Colonic mucosa (tissue), 4 donors: ENCODE results near the gene RTCB. TPM values are rescaled to one million over a fixed set of nuclear protein-coding genes. Genes with fewer than 3 reads are reported as not detected.
A peak's percentile ranks its signal among the peaks of the same experiment; 100 is the strongest.

Experiments used
- DNase-seq: peaks from one replicate; pipeline ENCODE4 v3.0.0-alpha.2; 2020
- H3K27ac ChIP-seq: fragments of 200-600 bp; one replicate; pipeline ENCODE4 v1.8.0; 2021
- H3K27me3 ChIP-seq: fragments of 200-600 bp; one replicate; pipeline ENCODE4 v1.8.0; 2021
- H3K36me3 ChIP-seq: fragments of 200-600 bp; one replicate; pipeline ENCODE4 v1.8.0; 2021
- H3K4me1 ChIP-seq: fragments of 200-600 bp; one replicate; pipeline ENCODE4 v1.8.0; 2021; ENCODE audit warnings: mild to moderate bottlenecking
- H3K4me3 ChIP-seq: fragments of 200-600 bp; one replicate; pipeline ENCODE4 v1.8.0; 2021
- H3K9ac ChIP-seq, 2 donors: one replicate each; pipeline ENCODE4 v1.7.0; 2013; ENCODE audit warnings: control low read depth in 2 of 2, low read depth in 2 of 2, low read length in 2 of 2
- H3K9me3 ChIP-seq: fragments of 200-600 bp; one replicate; pipeline ENCODE4 v1.8.0; 2021
- intact Hi-C: fragments of 100-400 bp; cut with DNase I; formaldehyde crosslinking; loops from one replicate; pipeline ENCODE4 v1.14.1; 2022
- total RNA-seq, 2 donors: library from RNA; stranded (reverse); fragmentation: NEBNext Ultra II Directional in 1 of 2; extraction: Animal tissue kit (Norgen Biotek cat#: 25700) in 1 of 2; gene quantifications; one replicate each; pipeline ENCODE4 v1.2.1, GENCODE V29; 2021
- TF ChIP-seq, protein P1 (sequence below): fragments of 200-600 bp; IDR thresholded peaks from one replicate; pipeline ENCODE4 v1.8.0; 2022; ENCODE audit warnings: antibody characterized with exemption, mild to moderate bottlenecking
- donor health status: healthy.
- donor health status: DM: no; HTN: no; CAD: no.
- donor health status: DM: no; HTN: no; CAD: no.

RTCB gene
- total RNA-seq, 2 donors from 2014 or later: 96.6 to 120 TPM

DNA sequence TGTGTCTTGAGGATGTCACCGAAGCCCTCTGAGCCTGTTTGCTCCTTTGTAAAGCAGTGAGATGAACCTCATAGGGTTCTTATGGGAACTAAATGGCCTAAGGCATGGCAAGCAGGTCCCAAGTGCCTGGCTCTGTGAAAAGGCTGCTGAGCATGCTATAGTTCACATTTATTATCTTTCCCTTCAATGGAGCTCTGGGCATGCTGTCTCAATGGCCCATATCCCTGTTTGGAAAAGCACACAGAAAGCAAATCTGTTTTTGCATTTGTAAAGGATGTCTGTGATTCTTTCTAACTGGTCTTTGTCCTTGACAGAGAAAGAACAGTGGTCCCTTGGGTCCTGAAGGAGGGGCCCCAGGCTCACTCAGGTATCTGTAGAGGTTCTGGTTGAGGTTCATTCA is 26.4 kb downstream of the RTCB start:
- Histone ChIP-seq H3K36me3 (peaks cover 17% of the 10 kb centered on the region), H3K9me3 (no peaks in the 10 kb centered on the region), H3K9ac (no peak overlapping the region), H3K27ac (no peak overlapping the region), H3K4me3 (no peak overlapping the region), H3K27me3 (no peaks in the 10 kb centered on the region), H3K4me1 (no peaks in the 10 kb centered on the region)
- intact Hi-C loops: no loop called here
- DNase-seq: no peak
- TF ChIP-seq, protein P1, sequence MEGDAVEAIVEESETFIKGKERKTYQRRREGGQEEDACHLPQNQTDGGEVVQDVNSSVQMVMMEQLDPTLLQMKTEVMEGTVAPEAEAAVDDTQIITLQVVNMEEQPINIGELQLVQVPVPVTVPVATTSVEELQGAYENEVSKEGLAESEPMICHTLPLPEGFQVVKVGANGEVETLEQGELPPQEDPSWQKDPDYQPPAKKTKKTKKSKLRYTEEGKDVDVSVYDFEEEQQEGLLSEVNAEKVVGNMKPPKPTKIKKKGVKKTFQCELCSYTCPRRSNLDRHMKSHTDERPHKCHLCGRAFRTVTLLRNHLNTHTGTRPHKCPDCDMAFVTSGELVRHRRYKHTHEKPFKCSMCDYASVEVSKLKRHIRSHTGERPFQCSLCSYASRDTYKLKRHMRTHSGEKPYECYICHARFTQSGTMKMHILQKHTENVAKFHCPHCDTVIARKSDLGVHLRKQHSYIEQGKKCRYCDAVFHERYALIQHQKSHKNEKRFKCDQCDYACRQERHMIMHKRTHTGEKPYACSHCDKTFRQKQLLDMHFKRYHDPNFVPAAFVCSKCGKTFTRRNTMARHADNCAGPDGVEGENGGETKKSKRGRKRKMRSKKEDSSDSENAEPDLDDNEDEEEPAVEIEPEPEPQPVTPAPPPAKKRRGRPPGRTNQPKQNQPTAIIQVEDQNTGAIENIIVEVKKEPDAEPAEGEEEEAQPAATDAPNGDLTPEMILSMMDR: no peak

DNA sequence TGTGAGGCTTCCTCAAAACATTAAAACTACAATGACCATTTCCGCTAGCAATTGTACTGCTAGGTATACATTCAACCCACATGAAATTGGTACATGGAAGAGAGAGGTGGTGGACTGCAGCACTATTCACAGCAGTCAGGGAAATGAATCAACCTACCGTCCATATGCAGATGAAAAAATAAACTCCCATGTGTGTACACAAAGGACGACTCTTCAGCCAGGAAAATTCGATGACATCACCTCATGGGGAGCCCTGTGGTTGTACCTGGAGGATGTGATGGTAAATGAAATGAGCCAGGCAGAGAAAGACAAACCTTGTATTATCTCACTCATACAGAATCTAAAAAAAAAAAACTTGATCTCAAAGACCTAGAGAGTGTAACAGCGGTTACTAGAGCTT is 31.1 kb downstream of the RTCB start:
- H3K4me3 ChIP-seq: no peak overlapping the region
- no peaks in the 10 kb centered on the region for H3K4me1 ChIP-seq
- H3K27me3 ChIP-seq: no peaks in the 10 kb centered on the region
- no peaks in the 10 kb centered on the region for H3K9me3 ChIP-seq
- DNase-seq: no peak
- no peaks in the 10 kb centered on the region for H3K36me3 ChIP-seq
- no peak overlapping the region for H3K27ac ChIP-seq
- TF ChIP-seq, protein P1: no peak
- H3K9ac ChIP-seq: no peak overlapping the region
- intact Hi-C loops: no loop called here

DNA sequence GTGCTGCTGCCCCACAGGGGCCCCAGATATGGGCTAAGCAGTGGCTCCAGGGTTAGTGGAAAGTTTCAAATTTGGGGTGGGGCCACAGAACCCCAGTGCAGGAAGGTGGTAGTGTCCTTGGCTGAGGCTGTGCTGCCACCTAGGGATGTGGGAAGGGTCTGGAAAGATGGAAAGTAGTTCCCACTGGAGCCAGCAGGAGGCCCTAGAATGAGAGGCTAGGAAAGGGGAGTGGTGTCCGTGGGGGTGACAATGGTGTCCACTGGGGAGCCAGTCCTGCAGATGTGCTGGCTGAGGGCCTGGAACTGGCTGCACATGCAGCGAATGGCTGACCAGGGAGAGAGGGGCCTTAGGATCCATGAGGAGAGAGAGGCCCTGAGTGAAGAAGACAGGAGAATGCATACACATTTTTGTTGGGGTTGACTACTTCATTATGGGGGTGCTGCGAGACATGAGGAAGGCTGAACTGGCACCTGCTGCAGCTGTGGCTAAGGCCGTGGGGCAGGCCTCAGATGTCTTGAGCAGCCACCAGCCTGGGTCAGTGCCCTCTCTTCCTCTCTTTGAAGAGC is 33.3 kb downstream of the RTCB start:
- H3K9ac ChIP-seq: no peak overlapping the region

DNA sequence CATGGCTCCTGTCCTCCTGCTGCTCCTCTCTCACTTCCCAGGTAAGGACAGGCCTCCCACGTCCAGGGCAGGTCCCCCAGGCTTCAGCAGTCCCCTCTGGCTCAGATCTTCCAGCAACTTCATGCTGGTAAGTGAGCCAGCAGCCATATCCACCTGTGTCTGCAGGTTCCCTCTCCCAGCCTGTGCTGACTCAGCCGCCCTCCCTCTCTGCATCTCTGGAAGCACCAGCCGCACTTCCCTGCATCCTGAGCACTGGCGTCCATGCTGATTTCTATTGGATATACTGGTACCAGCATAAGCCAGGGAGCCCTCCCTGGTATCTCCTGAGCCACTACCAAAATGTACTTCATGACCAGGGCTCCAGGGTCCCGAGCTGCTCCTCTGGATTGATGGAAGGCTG is 35.4 kb downstream of the RTCB start:
- DNase-seq: no peak

More for the DNA sequence above, 33.3 kb downstream of the RTCB start:
- Histone ChIP-seq H3K27me3 (no peaks in the 10 kb centered on the region), H3K4me1 (no peaks in the 10 kb centered on the region), H3K4me3 (no peak overlapping the region), H3K9me3 (no peaks in the 10 kb centered on the region), H3K27ac (no peak overlapping the region), H3K36me3 (no peaks in the 10 kb centered on the region)
- intact Hi-C loops: no loop called here
- DNase-seq: peak; percentile 38
- TF ChIP-seq, protein P1: peak; percentile 35

DNA sequence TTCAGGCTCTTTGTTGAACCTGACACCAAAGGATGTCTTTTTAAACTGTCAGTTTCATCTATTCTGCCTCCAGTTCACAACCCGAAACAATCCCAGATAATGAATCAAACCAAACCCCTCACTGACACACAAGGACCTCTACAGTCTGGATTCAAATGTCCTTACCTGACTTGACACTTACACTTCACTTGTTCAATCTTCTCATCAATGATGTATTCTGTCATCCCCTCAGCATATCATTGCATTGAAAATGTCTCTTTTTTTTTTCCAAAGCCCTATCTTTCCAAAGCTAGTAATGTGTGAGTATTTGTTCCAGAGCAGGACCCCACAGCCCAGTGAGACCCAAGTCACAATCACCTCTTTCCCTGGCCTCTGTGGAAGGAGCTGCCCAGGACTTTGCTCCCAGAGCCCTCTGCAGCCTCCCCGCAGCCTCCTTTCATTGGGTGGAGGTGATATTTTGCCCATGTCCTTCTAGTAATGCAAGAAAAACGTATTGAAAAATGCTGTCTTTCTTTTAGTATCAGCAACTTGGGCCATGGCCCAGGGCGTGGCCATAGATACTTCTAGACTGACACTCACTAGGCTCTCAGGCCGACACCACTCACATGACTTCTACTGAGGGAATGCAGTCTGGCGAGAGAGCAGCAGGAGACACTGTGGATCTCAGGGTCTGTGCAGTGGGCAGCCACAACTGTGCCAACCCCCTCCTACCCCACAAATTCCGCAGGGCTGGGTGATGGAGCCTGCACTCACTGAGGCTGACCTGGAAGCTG is 36.2 kb downstream of the RTCB start:
- no peak for DNase-seq
- H3K27ac ChIP-seq: no peak overlapping the region
- TF ChIP-seq, protein P1: no peak
- no peaks in the 10 kb centered on the region for H3K27me3 ChIP-seq
- no peaks in the 10 kb centered on the region for H3K4me1 ChIP-seq
- no peaks in the 10 kb centered on the region for H3K9me3 ChIP-seq
- intact Hi-C loops: no loop called here
- H3K4me3 ChIP-seq: no peak overlapping the region
- H3K36me3 ChIP-seq: no peaks in the 10 kb centered on the region
- H3K9ac ChIP-seq: no peak overlapping the region

More for the DNA sequence above, 35.4 kb downstream of the RTCB start:
- Histone ChIP-seq H3K36me3 (no peaks in the 10 kb centered on the region), H3K27ac (no peak overlapping the region), H3K4me3 (no peak overlapping the region), H3K9ac (no peak overlapping the region), H3K4me1 (no peaks in the 10 kb centered on the region), H3K9me3 (no peaks in the 10 kb centered on the region), H3K27me3 (no peaks in the 10 kb centered on the region)
- intact Hi-C loops: no loop called here
- TF ChIP-seq, protein P1: no peak
